HUDEP-2 (cell line): ENCODE results near the gene EEPD1.

Experiments
- DNase-seq, 76 experiments: peaks; one replicate each; lab custom pipeline; 2025; ENCODE audit not compliant: unreplicated experiment in 76 of 76; lab: John Stamatoyannopoulos, UW

EEPD1 gene

DNA sequence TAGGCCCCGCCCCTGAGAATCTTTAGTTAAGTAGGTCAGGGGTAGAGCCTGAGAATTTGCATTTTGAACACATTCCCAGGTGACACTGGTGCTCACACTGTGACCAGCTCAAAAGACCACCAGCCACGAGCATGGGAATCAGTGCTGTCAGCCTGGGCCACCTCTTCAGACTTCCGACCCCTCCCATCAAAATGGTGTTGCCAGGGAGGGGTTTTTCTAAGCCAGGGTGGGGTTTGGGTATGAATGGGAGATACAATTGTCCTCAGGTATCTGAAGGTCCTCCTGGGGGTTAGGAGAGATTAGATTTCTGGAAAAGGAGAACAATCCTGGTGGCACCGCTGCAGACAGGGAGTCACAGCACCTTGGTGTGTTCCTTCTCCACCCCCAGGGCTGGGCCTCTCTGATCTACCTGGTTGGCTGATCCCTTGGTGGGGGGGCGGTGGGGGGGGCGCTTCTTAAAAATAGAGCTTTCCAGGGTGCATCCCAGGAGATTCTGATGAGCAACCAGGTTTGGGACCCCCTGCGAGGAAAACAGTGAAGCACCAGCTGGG is 125.1 kb downstream of the EEPD1 start:
- no peak for DNase-seq

- no peak for DNase-seq
These were observed 125.6 kb downstream of the EEPD1 start for GRCh38 chr7:36278620-36279172.

- no peak for DNase-seq
These were observed 126.3 kb downstream of the EEPD1 start for GRCh38 chr7:36279200-36279925.

DNA sequence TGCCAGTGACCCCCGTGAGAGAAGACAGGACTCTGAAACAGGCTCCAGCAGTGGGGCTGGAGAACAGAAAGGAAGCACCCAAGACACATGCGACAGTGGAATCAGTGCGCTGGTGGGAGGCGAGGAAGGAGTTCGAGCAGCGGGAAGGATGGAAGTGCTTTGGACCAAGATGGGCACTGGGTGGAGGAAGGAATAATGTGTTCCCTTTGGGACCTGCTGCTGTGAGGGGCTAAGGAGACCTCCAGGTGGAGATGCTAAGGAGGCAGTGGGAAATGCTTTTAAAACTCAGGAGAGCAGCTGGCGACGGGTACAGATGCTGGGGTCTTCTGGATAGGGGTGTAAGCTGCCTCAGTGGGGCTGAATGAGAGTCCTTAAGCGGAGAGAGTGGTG is 126.9 kb downstream of the EEPD1 start:
- DNase-seq, result no peak

DNA sequence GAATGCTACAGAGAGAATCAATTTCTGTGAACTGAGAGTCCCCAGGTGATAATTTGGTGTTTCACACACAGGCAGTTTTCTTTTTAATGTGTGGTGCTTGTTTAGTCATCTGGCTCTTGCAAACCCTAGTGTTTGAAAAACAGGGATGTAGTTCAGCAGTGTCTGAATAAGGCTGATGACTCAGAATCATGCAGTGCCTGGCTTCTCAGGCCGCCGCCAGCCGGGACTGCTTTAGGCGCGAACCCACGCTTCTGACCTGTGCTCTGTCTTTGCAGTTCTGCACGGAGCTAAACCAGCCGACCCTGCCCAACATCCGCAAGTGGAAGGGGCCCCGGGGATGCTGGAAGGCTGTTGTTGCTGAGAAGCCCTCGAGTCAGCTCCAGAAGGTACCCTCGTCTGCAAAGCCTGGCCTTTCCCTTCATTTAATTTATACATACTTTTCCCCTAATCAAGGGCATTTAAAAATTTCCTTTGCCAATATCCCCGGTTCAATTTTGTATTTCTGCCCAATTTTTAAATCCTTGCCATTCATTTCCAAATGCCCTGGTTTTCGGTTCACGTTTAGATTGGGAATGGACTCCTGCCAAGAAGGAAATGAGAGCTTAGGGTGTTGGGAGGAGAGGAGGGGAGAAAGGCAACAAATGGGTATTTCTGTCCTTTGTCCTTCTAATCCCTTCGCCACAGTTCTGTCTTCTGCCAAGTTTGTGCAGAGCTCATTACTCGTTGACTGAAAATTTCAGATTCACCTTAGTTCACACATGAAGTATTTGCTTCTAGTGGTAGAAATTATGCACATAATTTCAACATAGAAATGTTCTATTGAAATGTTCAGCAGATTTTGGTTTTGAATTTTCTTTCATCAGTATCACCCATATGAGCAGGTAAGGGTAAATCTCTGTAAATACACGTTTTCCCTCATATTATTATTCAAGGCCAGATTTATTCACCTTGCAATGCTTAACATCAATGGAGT is 128.1 kb downstream of the EEPD1 start:
- DNase-seq, result no peak

DNA sequence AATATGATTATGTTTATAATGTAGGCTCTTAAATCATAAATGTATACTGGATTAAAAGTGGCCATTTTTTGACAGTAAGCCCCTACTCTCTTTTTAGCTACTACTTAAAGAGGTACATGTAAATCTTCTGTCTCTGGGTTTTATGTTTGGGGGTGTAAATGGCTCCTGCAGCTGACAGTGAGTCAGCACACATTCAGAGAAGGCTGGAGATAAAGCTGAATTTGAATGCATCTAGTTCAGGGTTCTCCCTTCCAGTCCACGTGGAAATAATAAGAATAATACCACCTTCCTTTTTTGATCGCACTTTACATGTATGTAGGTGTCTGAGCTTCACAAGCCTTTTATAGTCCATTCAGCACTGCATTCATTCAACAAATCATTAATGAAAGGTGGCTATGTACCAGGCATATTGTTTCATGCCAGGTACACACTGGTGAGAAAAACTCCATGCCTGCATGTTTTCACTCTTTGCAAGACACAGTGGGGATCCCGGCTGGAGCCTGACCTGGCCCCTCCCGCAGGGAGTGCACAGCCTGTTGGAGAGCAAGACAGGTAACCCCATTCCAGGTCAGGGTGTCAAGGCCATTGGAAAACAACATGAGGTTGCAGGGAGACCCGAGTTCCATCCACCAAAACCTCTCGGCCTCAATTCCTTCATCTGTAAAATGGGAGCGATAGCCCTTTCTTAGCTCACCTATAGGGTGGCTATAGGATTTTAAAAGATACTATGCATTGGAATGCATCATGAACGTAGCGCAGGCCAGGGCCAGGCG is 129.1 kb downstream of the EEPD1 start:
- DNase-seq, result peak in 1 of 76 experiments; percentile 3

GRCh38 chr7:36283181-36283580 is 130.1 kb downstream of the EEPD1 start:
- no peak for DNase-seq

DNA sequence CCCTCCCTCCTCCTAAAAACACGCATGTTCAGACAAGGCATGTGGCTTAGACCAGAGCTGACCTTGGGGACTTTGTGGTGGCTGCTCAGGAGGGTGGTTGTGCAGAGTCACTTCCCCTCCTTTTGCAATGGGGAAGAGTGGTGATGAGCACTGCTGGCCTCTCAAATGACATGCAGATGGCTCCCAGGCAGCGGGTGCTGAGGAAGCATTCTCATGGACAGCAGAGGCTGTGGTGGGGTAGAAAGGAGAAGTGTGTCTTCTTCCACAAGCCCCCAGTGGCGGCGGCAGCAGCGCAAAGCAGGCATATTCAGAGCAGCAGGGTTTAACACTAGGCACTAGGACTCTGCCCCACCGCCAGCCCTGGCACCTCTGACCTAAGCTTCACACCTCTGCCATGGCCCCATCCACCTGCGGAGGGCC is 130.7 kb downstream of the EEPD1 start:
- no peak for DNase-seq

- peak in 1 of 76 experiments; percentile 2 for DNase-seq
These were observed 131.5 kb downstream of the EEPD1 start for GRCh38 chr7:36284456-36285090.

DNA sequence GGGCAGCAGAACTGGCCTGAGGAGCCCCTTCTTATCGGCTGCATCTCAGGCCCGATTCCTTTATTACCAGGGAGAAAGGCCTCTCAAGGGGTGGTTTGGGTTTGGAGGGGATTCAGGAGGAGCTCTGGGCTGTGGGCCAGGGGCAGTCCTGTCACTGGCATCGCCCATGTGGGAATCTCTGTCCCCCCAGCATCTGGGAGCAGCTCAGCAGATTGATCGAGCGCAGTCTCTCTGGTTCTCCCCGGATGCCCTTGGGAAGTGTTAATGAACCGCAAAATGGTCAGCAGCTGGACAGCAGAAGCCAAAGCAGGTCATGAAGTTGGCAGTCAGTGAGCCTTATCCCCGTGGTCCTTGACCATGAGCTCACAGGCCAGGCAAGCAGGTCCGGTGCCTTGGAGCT is 132.2 kb downstream of the EEPD1 start:
- DNase-seq, result no peak

DNA sequence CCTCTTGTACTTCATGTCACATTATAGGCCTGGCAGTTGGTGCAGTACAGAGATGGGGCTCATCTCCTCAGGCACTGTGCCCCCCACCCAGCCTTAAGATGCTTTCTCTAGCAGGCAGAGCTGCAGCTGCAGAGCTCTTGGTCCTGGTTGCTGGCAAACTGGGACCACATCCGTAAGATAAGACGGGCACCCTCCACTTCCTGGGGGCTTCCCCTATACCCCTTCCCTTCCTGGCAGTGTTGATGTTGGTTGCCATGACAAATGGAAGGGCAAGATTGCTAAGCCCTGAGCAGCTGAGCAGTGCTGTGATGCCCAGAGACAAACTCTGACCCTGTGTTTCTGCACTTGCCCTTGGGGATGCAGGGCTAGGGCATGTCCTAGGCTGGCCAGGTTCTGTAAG is 133.2 kb downstream of the EEPD1 start:
- no peak for DNase-seq

GRCh38 chr7:36286688-36287087 is 133.6 kb downstream of the EEPD1 start:
- no peak for DNase-seq

DNA sequence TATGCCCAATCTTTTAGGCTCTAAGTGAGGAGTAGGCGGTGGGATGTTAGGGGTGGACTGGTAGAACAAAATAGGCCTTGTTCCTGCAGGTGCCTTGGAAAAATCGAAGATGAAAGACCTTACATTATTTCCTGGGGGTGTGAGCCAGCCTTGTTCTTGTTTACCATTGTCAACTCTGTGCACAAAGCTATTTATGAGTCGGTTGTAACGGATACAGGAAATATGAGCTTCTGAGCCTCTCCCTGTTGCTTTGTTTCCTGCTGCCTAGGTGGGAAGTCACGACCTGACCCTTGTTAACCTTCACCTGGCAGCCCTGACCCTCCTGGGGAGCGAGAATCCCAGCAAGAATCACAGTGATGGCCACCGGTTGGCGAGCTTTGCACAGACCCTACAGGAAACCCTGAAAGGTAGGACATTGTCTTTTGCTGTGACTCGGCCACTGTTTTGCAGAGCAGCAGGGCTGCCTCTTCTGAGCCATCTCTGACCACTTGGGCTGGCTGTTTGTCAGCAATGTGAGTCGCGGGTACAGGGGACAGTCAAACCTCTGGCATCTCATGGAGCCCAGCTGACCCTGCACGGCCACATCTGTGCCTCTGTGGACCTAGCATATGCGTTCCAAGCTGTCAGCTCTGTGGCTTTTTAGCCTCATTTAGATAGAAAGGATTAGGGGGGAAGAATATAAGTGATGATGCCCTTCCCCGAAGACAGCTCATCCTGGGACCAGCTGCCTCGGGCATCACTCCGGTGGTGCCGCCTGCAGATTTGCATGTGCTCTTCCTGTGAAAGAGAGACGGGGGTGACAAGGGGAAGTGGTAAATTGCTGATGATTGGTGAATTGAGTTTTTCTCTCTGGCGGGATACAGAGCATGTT is 134.6 kb downstream of the EEPD1 start:
- no peak for DNase-seq

GRCh38 chr7:36288501-36288900 is 135.4 kb downstream of the EEPD1 start:
- no peak for DNase-seq

DNA sequence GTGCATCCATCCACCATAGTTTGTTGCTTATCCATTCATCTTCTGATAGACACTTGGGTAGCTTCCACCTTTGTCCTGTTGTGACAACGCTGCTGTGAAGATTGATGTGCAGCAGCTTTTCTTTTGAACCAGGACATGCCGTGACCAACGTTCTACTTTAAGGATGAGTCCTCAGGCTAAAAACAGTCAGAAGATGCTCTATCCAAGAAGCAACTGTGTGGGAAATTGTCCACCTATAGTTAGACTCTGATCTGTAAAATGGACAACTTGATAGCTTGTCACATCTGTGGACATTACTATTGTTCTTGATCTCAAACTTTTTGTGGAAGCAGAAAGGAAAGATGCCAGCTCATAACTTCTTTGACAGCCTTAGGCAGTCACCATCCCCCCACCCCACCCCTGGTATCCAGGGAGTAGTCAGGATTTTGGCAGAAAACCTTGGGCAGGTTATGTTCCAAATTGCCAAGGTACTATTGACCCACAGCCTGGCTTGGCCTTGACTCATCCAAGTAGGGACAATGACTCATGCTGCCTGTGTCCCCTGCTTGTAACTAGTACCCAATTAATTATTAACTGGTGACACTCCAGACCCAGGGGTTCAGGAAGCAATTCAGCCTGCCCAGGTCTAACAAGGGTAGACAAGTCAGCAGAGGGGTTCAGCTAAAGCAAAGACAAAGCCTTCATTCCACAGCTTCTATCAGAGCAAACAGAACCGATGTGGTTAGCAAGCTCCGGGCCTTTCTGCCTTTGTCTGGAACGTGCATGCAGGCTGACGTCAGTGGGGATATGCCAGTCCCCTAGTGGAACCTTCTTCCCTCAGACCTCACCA is 137.0 kb downstream of the EEPD1 start:
- DNase-seq, result no peak

DNA sequence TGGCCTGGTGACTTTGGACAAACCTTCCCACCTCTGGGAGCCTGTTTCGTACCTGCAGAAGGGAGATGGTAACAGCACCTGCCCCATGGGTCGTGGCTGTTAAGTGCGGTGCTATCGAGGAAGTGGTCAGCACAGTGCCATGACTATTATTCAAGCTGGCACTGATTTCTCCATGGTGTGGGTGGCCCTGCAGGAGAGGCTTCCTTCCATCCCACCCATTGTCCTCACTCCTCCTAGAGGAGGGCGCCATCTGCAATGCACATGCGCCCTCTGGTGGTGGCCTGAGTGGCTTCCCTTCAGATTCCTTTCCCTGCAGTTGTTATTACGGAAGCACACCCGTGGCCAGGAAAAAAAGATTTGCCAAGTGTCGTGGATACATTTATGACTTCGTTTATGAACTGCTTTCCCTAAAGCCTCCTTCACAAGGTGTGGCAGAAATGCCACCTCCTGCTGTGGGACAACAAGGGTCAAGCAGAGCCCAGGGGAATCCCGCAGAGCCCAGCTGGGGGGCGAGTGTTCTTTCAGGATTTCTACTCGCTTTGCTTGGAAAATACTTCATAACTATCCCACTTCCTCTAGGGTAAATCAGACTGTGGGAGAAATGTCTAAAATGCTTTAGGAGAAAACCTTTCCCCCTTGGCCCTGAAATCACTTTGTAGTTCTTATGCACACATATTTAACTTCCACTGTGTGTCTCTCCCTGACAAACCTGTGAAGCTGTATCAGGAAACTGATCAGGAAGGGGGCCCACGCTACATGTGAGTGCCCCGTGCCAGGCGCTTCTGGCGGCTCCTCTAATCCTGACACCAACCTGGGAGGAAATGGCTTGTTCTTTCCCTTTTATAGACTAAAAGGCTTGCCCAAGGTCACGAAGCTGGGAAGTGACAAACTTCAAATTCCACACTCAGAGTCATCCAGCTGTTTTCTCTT is 138.6 kb downstream of the EEPD1 start:
- peak in 61 of 76 experiments; percentile 5 to 72 (median 37) for DNase-seq

- no peak for DNase-seq
These were observed 142.0 kb downstream of the EEPD1 start for GRCh38 chr7:36295090-36295489.
